Lung (tissue), 12 donors: ENCODE data around the gene HIF3A. TPM values are rescaled to one million over a fixed set of nuclear protein-coding genes. Genes with fewer than 3 reads are reported as not detected.

Experiments used
- ATAC-seq: fragments of 200-7000 bp; cut with Tn5 transposase; one replicate; pipeline ENCODE4 v1.9.1; 2020; ENCODE audit warnings: moderate number of reproducible peaks; ENCODE audit not compliant: insufficient read depth, low FRiP score
- DNase-seq, 3 donors: peaks; one replicate each; pipeline ENCODE4 v3.0.0-alpha.2; 2013 to 2017
- H3K27ac ChIP-seq, 2 donors: one replicate each; pipeline ENCODE4 v1.5.1; 2013; ENCODE audit warnings: mild to moderate bottlenecking in 2 of 2, moderate library complexity in 2 of 2, control low read depth in 1 of 2, inconsistent platforms in 1 of 2, low read depth in 1 of 2, low read length in 1 of 2
- H3K27me3 ChIP-seq, 3 donors: one replicate each; pipeline ENCODE4 v1.5.1; 2013; ENCODE audit warnings: low read length in 2 of 3; ENCODE audit not compliant: control insufficient read depth in 3 of 3, insufficient read depth in 3 of 3
- H3K36me3 ChIP-seq, 4 donors: one replicate each; pipeline ENCODE4 v1.5.1; 2013; ENCODE audit warnings: low read length in 4 of 4, mild to moderate bottlenecking in 1 of 4, moderate library complexity in 1 of 4; ENCODE audit not compliant: control insufficient read depth in 4 of 4, insufficient read depth in 4 of 4
- H3K4me1 ChIP-seq, 5 donors: one replicate each; pipeline ENCODE4 v1.5.1; 2013; ENCODE audit warnings: low read length in 5 of 5, mild to moderate bottlenecking in 2 of 5, moderate library complexity in 1 of 5; ENCODE audit not compliant: control insufficient read depth in 5 of 5, insufficient read depth in 5 of 5
- H3K4me3 ChIP-seq: one replicate; pipeline ENCODE4 v1.5.1; 2013; ENCODE audit warnings: mild to moderate bottlenecking, control low read depth, moderate library complexity
- H3K9ac ChIP-seq, 2 donors: one replicate each; pipeline ENCODE4 v1.5.1; 2013; ENCODE audit warnings: low read length in 2 of 2, control low read depth in 1 of 2; ENCODE audit not compliant: insufficient read depth in 1 of 2
- H3K9me3 ChIP-seq, 4 donors: one replicate each; pipeline ENCODE4 v1.5.1; 2013; ENCODE audit warnings: low read length in 3 of 4, mild to moderate bottlenecking in 1 of 4, moderate library complexity in 1 of 4; ENCODE audit not compliant: control insufficient read depth in 4 of 4, insufficient read depth in 3 of 4
- WGBS, 2 donors: extraction: QIAGEN DNeasy Blood & Tissue Kit; methylation state at CpG; one replicate each; pipeline ENCODE4 v1.1.7; 2013; 5-methylcytosine and 5-hydroxymethylcytosine counted together
- polyA plus RNA-seq, 2 donors: library from polyadenylated mRNA; stranded (reverse); fragments of 200-250 nt; gene quantifications; one replicate each; pipeline ENCODE4 v1.2.1, GENCODE V29; 2013
- total RNA-seq, 2 donors: library from RNA; depleted of rRNA in 1 of 2; stranded (reverse); fragments of >200 nt in 1 of 2; gene quantifications; one replicate each; pipeline ENCODE4 v1.2.1, GENCODE V29; 2014 to 2021
- TF ChIP-seq, protein P1 (sequence below): IDR thresholded peaks from 2 replicates; pipeline ENCODE4 v1.5.1; 2012; ENCODE audit warnings: mild to moderate bottlenecking; ENCODE audit errors: control extremely low read depth, extremely low read depth
- donor health status: control.
- donor health status: control.
- donor health status: Bipolar disorder and iron deficiency.
- donor health status: healthy.
- donor health status: DM: yes; HTN: yes; CAD: no.

The HIF3A gene
- total and polyA plus RNA-seq, 4 donors: 24.1 to 315 (median 63.4) TPM

DNA sequence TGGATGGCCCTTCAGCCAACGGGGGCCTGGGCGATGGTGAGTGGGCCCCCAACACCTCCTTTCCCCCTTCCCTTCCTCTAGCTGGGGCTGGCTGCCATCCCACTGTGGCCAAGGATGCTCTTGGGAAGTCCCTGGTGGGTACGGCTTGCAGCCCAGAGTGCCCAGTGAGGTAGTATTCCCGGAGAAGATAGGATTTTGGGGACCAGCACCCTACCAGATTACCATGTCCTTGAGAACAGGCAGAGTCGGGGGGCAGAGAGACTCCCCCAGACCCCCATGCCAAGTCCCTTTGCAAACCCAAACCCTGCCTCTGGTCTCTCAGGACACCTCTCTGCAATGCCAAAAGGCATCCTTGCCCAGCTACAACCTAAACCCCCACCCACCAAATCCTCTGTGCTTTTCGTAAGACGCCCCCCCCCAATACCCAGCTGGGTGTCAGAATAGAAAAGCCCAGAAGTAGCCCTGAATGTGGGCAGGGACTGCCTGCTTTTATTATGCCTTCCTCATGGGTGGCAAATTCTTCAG is 1.7 kb downstream of the HIF3A start:
- 7 to 22% methylated on average over 7 of the region's 7 CpGs for WGBS, 2 donors
- TF ChIP-seq, protein P1, sequence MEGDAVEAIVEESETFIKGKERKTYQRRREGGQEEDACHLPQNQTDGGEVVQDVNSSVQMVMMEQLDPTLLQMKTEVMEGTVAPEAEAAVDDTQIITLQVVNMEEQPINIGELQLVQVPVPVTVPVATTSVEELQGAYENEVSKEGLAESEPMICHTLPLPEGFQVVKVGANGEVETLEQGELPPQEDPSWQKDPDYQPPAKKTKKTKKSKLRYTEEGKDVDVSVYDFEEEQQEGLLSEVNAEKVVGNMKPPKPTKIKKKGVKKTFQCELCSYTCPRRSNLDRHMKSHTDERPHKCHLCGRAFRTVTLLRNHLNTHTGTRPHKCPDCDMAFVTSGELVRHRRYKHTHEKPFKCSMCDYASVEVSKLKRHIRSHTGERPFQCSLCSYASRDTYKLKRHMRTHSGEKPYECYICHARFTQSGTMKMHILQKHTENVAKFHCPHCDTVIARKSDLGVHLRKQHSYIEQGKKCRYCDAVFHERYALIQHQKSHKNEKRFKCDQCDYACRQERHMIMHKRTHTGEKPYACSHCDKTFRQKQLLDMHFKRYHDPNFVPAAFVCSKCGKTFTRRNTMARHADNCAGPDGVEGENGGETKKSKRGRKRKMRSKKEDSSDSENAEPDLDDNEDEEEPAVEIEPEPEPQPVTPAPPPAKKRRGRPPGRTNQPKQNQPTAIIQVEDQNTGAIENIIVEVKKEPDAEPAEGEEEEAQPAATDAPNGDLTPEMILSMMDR: no peak
- H3K9me3 ChIP-seq: peaks cover 0 to 6% (median 0%) of the 10 kb centered on the region in 4 donors
- peak overlapping the region; percentile 34 for H3K4me3 ChIP-seq
- ATAC-seq (no peak), DNase-seq (no peak)
- peak overlapping the region; percentile 88 to 95 for H3K27ac ChIP-seq
- peaks cover 5 to 57% (median 30%) of the 10 kb centered on the region in 5 donors for H3K4me1 ChIP-seq
- no peaks in the 10 kb centered on the region for H3K27me3 ChIP-seq
- peaks cover 0 to 12% (median 1%) of the 10 kb centered on the region in 4 donors for H3K36me3 ChIP-seq
- H3K9ac ChIP-seq: peak overlapping the region in 1 of 2 donors; percentile 72

DNA sequence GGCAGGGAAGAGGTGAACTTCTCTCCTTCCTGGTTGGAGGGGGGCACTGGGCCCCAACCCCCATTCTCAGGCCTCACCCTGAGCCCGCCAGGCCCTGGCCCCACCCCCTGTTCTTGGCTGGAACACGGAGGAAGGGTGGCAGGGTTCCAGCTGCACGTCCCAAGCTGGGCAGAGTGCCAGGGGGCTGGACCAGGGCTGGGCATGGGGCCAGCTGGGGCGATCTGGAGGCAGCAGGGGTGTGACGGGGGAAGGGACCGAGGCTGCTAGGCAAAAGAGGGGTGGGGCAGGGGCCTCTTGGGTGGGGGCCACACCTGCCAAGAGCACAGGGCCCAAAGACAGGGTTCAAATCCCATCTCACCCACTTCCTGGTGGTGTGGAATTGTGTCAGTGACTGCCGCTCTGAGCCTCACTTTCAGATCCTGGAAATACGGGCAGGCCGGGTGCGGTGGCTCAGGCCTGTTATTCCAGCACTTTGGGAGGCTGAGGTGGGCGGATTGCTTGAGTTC is 2.2 kb downstream of the HIF3A start:
- TF ChIP-seq, protein P1: no peak
- Histone ChIP-seq H3K4me3 (peak overlapping the region; percentile 16), H3K27ac (peak overlapping the region; percentile 94 to 97), H3K27me3 (no peaks in the 10 kb centered on the region), H3K36me3 (peaks cover 0 to 12% (median 4%) of the 10 kb centered on the region in 4 donors), H3K9me3 (peaks cover 0 to 6% (median 0%) of the 10 kb centered on the region in 4 donors), H3K9ac (peak overlapping the region in 1 of 2 donors; percentile 79), H3K4me1 (peaks cover 5 to 60% (median 30%) of the 10 kb centered on the region in 5 donors)
- 9 to 20% methylated on average over 11 of the region's 11 CpGs for WGBS, 2 donors
- peak; percentile 98 to 99 (median 99) for DNase-seq
- ATAC-seq: peak; percentile 64

DNA sequence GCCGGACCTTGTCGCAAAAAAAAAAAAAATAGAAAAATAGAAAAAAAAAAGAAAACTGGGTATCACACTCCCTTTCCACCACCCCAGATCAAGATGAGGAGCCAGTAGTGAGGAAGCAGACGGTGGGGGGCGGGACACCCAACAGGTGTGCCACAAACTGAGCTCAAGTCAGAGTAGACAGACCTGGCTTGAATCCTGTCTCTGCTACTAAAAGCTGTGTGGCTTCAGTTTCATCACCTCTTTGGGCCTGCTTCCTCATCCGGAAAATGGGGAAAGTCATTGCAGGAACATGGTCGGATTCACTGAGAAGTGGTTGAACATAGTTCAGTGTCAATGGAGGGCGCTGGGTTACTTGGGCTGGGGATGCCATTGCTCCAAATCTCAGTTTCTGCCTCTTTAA is 2.9 kb downstream of the HIF3A start:
- H3K36me3 ChIP-seq: peaks cover 0 to 16% (median 5%) of the 10 kb centered on the region in 4 donors
- TF ChIP-seq, protein P1: no peak
- H3K4me3 ChIP-seq: no peak overlapping the region
- peak overlapping the region in 1 of 2 donors; percentile 79 for H3K9ac ChIP-seq
- H3K9me3 ChIP-seq: peaks cover 0 to 6% (median 0%) of the 10 kb centered on the region in 4 donors
- peaks cover 5 to 60% (median 30%) of the 10 kb centered on the region in 5 donors for H3K4me1 ChIP-seq
- no peaks in the 10 kb centered on the region for H3K27me3 ChIP-seq
- H3K27ac ChIP-seq: peak overlapping the region; percentile 94 to 97
- DNase-seq (no peak), ATAC-seq (no peak)
- 50 to 62% methylated on average over 6 to 7 of the region's 7 CpGs for WGBS, 2 donors
